Renal pelvis (tissue), 4 donors: Measurements from ENCODE around the gene FBXL15. TPM values are rescaled to one million over a fixed set of nuclear protein-coding genes. Genes with fewer than 3 reads are reported as not detected.
A peak's percentile ranks its signal among the peaks of the same experiment; 100 is the strongest.

Experiments
- DNase-seq: peaks from one replicate; pipeline ENCODE4 v3.0.0-alpha.2; 2013
- polyA plus RNA-seq, 3 donors: library from polyadenylated mRNA; unstranded; fragments of 120-200 nt; gene quantifications; one replicate each; pipeline ENCODE4 v1.2.1, GENCODE V29; 2013; ENCODE audit not compliant: insufficient read length in 3 of 3

The FBXL15 gene
- polyA plus RNA-seq, 3 donors = 12.6 to 16.3 (median 14.8) TPM

GRCh38 chr10:102424145-102424544 lies 3.5 kb downstream of the FBXL15 start:
- no peak for DNase-seq

- no peak for DNase-seq
Observed at GRCh38 chr10:102424916-102425315, 4.3 kb downstream of the FBXL15 start.

DNA sequence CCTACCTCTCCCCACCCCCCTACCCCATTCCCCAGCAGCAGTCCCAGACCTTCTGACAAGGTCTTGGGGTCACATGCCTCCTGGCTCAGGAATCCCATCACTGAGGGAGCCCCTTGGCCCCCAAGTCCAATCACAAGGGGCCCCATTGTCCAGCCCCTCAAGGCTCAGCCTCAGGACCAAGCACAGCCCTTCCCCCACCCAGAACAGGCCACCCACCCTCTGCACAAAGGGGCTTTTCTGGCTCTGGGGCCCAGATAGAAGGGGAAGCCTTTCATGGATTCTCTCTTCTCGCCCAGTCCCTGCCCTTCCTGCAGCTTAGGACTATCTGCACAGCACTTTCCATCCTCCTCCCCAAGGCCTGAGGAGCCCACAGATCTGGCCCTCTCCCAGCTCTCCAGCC lies 4.8 kb downstream of the FBXL15 start:
- no peak for DNase-seq

DNA sequence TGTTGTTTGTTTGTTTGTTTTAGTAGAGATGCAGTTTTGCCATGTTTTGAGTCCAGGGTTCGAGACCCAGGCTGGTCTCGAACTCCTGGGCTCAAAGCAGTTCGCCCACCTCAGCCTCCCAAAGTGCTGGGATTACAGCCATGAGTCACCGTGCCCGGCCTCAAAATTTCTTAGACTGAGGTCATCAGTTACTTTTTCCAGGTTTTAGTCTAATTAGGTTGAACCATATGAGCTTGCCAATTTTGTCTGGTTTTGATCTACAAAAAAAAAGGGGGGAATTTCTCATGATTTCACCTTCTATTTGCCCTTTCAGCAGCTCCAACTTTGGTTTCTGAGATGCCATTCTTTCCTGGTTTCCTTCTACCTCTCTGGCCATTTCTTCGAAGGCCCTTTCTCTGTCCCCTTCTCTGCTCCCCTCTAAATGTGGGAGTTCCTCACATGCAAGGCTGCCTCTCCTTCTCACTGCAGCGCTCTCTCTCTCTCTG lies 6.2 kb downstream of the FBXL15 start:
- DNase-seq = no peak

GRCh38 chr10:102429468-102429867 lies 8.8 kb downstream of the FBXL15 start:
- no peak for DNase-seq

GRCh38 chr10:102431452-102432124 lies 11.0 kb downstream of the FBXL15 start:
- DNase-seq = no peak

DNA sequence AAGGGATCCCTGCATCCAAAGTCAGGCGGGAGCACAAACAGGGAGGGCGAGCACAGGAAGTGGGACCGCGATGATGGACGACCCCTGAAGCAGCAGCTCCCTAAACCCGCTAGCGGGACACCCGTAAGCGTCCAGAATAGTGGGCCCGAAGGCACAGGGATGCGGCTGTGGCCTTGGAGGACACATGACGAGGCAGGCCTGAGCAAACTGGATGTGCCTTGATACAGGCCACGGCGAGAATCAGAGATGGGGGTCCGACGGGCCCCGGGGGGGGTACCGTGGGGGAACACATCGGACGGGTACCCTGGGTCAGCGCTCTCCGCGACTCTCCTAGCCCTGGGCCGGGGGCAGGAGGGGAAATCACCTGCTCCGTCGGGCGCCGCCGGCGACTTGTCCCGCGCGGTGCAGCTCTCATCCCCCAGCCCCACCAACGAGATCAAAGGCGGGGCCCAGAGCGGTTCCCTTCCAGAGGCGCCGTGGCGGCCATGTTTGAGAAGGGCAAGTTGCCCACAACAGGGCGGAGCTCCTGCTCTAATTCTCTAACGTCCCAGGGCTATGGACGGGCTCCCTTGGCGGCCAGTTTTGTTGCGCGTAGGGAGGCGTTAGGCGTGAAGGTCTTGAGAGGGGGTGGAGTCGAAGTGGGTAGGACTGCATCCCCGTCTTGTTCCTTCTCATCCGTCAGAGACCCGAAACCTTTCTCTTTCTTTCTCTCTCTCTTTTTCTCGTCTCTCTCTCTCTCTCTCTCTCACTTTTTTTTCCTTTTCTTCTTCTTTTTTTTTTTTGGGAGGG lies 11.7 kb downstream of the FBXL15 start, which contains the start of gene CUEDC2:
Gene CUEDC2, minus strand, starts transcription at position 413 of the 789 bp plus-strand sequence. CDS start 7,386 bp downstream, outside the sequence.
- DNase-seq = peak; percentile 98

- no peak for DNase-seq
Observed at GRCh38 chr10:102433619-102434046, 13.0 kb downstream of the FBXL15 start.

DNA sequence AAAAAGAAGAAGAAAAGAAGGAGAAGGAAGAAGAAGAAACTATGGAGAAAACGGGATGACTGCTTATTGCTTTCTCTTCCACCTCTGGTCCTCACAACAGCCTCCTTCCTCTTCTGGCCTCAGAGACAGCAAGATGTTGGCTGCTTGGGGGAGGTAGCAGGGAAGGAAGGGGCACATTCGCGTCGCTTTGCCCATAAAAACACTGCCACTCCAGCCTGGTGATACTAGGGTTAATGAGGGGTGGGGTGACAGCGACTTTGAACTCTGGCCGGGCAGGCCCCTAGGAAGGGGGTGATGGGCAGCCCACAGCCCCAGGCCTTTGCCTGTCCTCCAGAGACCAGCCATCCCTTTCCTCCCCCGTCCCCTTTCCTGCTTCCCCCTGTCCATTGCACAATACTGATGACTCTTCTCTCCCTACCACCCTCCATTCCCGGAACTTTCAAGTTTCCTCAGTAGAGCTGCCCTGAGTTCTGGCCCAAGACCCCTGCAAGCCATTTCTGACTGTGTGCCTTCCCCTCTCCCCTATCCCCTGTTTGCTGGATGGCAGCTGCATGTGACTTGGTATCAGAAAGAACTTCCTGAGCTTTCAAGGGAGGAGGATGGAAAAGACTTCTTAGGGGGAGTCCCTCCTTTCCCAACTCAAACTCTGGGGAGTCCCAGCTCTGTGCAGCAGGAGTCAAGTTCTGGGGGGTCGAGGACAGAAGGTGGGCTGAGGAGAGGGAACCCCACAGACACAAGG lies 13.9 kb downstream of the FBXL15 start:
- no peak for DNase-seq

DNA sequence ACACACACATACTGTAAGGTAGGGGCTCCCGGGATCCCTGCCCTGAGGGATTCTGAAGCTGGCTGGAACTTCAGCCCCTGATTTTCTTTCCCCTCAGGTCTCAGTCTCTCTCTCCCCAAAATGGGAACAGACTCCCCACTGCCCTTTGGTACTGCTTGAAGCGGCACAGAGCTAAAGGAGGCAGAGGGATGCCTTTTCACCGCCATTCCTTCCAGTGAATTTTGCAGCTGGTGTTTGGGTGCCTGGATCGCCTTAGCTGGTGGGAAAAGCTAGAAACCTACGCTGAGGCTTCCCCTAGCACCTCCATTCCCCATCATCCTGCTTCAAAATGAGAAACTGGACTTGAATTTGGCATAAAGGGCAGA lies 14.5 kb downstream of the FBXL15 start:
- no peak for DNase-seq

DNA sequence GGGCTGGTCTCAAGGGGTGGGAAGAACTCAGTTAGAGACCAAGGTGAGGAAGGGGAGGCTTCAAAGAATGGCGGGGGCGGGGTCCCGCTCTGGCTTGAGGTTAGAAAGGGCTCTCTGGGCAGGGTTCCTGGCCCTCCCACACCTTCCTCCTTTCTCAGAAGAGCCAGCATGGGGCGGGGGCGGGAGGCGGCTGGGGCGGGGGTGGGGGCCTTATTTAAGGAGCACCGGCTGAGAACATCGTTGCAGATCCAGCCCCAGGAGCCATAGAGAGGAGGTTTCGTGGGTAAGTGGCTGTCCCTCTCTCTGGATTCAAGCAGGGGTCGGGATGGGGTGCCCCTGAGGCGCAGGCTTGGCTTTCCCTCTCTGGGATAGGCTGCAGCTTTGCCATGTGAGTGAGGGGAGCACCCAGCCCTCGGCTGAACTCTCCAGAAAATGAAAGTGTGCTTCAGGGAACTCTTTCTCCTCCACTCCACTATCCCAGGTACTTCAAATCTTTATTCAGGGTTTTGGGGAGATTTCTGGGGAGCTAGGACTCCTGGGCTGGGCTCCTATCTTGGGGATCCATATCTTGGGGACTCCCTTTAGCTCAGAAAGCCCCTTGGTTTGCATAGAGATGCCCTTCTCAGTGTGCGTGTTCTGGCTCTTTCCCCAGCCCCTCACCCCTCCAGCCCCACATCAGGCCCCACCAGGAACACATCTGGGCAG lies 15.0 kb downstream of the FBXL15 start:
- DNase-seq = no peak

- DNase-seq = no peak
Observed at GRCh38 chr10:102436312-102436711, 15.7 kb downstream of the FBXL15 start.

DNA sequence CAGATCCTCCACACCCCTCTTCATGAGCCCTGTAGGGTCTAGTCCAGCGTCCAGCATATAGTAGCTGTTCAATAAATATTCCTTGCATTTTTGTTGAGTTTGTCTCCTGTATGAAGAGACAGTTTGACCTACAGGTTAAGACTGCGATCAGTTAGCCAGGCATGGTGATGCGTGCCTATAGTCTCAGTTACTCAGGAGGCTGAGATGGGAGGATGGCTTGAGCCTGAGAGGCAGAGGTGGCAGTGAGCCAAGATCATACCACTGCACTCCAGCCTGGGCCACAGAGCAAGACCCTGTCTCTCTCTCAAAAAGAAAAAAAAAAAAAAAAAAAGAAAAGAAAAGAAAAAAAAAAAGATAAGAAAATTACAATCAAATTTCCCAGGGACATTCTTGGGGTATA lies 16.9 kb downstream of the FBXL15 start:
- DNase-seq = no peak

DNA sequence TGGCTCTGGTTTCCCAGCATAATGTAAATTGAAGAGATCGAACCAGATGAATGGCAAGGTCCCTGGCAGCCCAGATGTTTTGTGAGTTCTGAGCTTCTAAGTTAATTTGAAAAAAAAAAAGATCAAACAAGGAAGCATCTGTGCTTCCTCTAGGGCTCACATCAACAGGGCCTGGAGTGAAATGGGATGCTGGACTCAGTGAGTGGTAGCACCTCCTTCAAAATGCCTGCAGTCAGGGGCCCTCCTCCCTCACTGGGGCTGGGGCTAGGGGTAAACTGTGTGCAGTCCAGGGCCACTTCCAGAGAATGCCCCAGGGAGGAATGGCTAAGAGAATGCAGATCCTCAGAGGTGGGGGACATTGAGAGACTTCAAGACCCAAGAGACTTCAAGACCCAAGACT lies 17.7 kb downstream of the FBXL15 start:
- DNase-seq = no peak

GRCh38 chr10:102444851-102445250 lies 24.2 kb downstream of the FBXL15 start:
- no peak for DNase-seq

- peak; percentile 73 for DNase-seq
Observed at GRCh38 chr10:102449321-102450123, 28.9 kb downstream of the FBXL15 start.

GRCh38 chr10:102450124-102450373 lies 29.4 kb downstream of the FBXL15 start:
- DNase-seq = no peak

- DNase-seq = peak; percentile 85
Observed at GRCh38 chr10:102450374-102451104, 29.9 kb downstream of the FBXL15 start.

DNA sequence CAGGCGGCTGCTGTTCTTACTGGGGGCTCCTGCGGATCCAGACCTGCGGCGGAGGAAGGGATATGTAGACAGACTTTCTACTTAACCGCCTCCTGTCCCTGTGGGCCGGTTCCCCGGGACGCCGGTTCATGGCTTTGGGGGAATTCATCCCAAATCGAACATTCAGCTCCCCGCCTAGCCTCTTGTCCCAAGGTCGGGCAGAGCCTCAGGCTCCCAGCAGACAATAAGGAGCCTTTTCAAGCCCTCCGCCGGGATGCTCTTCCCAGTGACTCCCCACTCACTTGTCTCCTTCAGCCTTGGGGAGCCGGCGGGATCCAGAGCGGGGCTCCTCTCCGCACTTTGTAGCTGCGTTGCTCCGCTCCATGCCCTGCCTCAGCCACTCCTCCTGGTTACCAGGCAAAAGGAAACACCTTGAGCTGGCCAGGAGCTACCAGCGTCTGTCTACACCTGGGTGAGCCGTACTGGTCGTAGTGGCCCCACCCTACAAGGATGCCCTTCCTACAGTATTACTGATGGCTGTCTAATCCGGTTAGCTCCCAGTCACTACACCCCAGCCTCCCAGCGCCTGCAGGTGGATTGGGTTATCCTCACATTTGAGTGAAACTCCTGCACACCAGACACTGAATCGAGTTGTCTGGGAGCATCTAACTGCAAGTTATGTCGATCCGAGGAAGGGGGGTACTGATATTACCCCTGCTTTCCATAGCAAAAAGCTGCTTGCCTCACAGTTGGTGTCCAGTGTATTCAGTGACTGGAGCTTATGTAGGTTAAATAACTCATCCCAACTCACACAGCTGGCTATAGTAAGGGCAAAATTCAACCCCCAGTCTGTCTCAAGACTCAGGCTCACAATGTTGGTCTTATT lies 30.7 kb downstream of the FBXL15 start, which contains the start of gene C10orf95:
Gene C10orf95, minus strand, starts transcription at position 439 of the 865 bp plus-strand sequence. CDS start 450 bp downstream, outside the sequence.
- no peak for DNase-seq
